Nucleus accumbens (tissue), 56 donors: ENCODE data around the gene SAMD13.

Source experiments
- DNase-seq, 56 donors: peaks; one replicate each; lab custom pipeline; 2025; lab: John Stamatoyannopoulos, UW

Gene SAMD13

DNA sequence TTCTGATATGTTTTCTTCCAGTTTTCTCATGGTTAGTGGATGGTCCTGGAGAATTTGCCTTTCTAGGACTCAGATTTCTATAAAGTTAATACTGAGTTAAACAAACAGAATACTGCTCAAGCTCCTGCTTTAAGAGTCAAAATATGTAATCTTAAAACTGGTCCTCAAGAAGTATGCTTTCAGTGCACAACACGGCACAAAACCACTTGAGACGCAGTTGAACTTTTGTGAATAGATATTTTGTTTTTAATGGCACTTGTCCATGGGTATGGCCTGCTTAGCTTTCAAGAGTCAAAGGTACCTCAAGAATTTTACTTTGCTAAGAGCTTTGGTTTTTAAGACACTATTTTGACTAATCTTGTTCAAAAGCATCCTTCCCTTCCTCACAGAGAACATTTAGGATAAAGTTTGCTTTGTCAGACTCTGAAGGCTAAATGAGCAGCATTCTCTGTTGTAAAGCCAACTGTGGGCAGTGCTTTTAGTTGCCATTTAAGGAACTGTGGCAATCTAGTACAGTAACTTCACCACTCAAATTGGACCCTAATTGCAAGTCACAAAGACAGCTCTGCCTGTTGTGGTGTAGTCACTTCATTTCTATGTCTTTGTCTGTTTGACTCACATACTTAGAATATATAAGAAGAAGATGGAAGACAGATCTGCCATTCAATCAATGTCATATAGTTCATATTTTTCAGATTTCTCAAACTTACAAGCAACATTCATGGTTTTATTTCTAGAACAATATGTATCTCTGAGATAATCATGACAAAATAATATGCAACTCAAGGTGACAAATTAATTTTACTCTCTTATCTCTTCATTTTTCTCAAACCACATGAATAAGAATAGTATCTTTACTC, 28.8 kb downstream of the SAMD13 start:
- no peak for DNase-seq

DNA sequence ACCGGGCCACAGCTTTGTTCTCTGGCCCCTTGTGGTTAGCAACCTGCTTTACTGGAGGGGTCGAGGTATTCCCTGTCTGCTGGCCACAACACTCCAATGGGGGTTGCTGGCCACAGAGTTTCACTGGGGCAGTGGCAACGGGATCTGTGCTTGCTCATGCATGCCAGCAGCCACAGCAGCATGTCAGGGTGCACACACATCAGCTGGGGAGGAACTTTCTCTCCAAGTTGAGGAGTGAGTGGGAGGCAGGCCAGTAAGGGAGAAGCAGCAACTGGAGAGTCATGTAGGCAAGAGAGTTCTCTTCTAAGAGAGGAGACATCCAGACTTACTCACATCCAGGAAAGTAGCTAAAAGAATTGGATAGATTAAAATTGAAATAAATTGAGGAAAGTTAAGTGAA, 38.0 kb downstream of the SAMD13 start:
- DNase-seq: no peak

DNA sequence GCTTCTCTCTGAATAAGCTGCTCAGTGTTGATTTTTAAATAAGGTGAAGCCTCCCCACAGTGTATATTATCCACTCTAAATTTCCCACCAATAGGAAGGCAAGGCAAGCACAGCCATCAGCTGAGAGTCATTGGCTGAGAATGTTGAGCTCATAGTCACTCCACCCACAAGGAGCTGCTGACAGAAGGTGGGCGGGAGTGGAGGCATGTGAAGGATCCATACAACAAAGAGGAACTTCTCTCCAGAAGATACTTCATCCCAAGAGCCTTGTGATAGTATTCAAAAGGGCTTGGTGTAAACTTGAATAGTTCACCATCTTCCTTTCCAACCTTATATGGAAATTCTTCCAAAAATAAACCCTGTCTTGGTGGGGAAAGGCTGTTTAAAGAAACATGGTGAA, 42.8 kb downstream of the SAMD13 start:
- DNase-seq: peak in 3 of 56 donors; percentile 3 to 9 (median 8)

DNA sequence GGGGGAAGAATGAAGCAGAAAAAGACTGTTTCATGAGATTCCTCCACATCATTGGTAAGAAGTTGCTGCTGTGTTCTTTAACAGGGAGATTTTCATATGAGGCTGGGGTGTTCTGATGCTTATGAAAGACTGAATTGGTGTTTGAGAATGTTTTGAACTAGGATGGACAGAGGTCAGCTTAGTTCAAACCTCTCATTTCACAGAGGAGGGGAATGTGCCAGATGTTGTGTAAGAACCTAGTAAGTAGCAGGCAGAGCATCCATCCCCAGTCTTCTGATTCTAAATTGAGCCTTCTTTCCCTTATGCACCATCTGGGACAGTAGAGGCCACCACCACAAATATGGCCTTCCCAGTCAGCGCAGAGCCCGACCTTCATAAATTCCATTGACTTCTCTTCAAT, 43.7 kb downstream of the SAMD13 start:
- DNase-seq: no peak

DNA sequence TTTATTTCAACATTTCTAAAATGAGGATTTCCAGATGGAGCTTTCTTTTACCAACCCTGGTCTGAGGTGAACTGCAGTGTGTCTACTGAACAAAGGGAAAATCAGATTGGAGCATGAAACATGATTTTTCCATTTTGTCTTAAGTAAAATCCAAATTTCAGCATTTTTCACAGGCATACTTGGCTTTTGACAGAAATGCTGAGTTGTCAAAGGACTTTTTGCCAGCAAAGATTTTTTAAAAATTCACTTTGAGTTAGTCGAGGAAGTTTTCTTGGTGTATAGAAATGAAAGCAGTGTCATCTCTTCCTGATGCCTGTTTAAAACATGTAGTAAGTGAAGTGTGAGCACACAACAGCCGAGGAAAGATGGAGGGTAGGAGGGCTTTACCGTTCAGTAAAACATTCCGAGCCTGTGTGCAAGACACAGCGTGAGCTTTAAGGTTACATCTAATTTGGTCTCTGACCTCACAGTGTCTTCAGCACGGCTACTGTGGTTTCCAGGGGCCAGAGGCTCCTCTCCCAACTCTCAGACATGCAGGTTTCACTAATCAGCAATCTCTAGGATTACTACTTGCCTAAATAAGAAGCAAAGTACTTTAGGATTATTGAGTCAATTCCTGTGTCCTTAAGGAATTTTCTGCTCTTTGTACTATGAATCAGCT, 45.9 kb downstream of the SAMD13 start:
- no peak for DNase-seq

DNA sequence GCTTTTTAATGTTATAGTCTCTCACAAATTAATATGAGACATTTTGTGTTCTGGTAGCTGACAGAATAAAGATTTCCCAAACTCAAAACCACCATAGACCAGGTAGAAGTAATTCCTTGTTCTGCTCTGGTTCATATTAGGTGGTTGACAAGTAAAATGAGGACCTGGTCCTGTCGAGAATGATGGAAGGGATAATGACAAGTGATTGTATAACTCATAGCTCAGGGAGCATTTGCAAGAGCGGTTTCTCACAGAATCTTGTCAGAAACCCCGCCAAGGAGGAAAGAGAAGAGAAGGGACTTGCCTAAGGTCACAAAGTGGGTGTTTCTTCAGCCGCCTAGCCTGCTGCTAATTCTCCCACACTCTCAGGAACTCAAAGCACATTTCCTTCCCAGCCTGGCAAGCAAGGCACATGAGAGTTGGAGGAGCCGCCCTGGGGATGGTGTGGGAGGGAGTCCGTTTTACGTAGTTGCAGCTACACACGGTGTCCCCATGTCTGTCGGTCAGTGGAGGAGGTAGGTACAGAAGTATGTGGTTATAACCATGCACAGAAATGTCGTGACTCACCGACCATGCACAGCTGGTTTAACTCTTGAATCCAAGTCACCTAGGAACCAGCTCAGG, 46.5 kb downstream of the SAMD13 start:
- DNase-seq: no peak

DNA sequence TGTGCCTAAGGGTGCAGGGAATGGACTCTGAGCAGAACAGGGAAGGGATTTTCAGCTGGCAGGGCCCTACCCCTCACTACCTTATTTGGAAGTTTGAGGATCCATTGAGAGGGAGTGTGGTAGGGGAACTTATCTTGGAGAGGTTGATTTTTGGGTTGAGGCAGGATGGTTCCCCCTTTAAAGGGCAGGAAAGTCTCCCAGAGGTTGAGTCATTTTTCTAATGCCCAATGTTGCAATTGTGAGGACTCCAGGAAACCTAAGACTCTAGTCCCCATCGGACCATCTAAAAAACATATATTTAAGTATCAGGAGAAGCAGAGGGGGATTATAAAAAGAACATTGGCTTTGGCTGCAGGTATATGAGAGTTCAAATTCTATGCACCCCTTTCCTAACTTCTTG, 47.3 kb downstream of the SAMD13 start:
- no peak for DNase-seq

DNA sequence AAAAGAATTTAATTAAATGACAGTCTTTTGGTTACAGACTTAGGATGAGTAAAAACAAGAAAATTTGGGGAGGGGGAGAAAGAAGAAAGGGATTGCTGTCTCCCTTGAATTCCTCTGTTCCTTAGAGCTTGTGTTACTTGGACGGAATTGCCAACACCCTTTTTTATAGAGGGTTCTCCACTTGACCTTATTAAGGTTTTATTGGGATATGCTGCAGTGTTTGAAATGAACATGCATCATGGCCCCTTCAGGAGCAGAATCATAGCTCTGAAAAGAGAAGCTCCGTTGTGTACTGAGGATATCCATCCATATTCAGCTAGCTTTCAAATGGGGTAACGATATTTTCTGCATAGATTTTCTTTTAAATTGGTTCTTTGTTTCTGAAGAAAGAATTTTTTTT, 48.6 kb downstream of the SAMD13 start:
- no peak for DNase-seq

DNA sequence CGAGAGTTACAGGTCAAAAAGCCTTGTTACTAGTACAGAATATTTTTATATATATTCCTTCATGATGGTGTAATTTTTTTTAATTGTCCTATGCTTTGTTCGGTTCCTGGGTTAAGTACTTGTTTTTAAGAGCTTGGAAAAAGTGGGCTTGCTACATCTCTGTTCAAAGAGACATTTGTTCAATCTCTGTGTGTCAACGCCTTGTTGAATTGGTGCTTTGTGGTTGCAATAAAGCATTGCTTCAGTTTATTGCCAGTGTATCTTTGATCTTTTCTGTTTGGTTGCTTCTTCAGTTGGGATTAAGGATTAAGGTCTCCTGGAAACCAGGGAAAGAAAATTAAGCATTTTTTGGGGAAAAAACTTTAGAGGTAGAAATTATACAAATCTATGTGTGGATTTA, 49.0 kb downstream of the SAMD13 start:
- no peak for DNase-seq

DNA sequence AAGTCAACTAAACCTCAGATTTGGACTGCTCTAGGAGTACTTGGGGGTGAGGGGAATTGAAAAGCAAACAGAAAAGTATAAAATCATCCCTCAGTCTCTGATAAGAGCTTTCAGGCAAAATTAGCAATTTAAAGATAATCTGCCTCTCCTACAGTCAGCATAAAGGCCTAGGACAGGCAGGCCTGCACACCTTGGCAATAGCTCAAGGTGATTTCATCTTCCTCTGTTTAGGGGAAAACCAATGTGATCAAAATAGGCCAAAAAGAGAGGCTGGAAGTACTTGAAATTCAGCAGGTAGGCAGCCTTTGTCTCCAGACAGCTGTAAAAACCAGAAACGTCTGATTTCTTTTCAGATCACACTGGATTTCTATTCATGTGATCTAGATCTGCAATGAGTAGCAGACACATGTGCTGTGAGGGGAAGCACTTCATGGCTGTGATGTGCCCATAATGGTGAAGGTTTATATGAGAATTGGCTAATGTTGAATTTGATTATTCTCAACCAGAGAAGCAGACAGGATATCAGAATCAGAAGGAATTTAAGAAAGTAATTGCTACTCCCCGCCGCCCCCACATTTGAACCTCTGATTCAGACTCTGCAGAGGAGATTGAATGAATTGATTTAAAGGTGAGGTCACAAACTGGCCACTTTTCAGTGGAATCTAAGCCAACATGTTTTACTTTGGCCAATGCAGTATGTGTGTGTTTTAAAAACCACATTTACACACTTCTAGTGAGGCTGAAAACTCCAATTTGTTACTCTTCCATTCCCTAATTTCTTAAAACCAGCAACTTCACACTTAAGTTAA, 51.0 kb downstream of the SAMD13 start:
- DNase-seq: peak in 2 of 56 donors; percentile 10 to 20

DNA sequence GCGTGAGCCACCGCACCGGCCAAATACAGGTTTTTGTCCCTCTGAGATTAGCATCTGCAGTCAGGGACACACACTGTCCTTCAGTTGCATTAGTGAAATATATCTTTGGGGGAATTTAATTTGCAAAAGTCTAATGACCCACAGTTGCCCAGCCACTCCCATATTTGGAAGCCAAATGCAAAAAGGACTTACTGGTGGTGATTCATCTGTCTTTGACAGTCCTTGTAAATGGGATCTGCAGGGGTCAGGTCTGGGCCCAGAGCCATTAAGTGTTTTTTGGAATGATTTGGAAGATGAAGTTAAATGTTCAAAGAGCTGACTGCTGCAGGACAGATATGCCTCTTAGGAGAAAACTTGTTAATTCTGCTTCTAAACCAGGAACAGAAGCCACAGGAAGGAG, 52.2 kb downstream of the SAMD13 start:
- peak in 1 of 56 donors; percentile 10 for DNase-seq

DNA sequence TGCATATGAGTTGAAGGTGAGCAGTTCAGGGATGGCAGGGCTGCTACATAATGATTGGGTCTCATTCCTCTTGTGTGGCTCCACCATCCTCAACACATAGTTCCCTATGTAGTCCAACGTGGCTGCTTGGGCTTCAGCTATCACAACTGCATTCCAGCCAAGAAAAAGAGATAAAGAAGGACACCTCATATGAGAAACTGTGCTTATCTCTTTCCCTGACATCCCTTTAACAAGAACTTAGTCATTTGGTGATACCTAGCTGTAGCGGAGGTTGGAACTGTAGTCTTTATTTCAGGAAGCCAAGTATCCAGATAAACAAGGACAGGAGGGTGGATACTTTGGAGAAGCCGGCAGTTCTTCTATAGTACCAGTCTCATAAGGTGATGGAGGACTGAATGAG, 54.0 kb downstream of the SAMD13 start:
- no peak for DNase-seq

DNA sequence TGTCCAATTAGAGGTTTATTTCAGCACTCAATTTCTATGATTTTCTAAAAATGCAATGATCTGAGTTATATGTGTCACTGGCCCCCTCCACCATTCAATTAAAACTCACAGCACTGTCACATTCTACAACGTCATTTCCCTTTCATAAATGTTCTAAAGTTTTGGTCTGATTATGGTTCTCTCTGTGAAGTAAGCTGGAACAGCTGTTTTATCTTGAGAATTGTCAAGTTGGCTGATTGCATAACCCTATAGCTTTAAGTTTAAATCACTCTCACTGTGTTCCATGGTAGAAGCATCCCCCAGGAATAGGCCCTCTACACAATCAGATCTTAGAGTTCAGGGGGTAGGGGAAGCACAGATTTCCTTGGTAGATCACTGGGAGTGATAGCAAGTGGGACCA, 55.4 kb downstream of the SAMD13 start:
- no peak for DNase-seq

DNA sequence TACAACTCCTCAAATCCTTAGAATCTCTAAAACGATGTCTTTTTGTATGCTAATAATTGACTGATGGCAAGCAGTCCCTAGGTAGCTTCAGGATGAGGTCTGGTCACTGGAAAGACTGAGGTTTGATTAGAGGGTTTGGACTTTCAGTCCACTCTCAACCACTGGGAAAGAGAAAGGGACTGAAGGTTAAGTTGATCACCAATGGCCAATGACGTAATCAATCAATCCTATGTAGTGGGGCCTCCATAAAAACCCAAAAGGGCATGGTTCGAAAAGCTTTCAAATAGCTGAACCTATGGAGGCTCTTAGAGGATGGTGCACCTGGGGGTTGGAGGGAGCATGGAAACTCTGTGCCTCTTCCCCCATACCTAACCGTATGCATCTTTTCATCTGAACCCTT, 57.2 kb downstream of the SAMD13 start:
- no peak for DNase-seq

DNA sequence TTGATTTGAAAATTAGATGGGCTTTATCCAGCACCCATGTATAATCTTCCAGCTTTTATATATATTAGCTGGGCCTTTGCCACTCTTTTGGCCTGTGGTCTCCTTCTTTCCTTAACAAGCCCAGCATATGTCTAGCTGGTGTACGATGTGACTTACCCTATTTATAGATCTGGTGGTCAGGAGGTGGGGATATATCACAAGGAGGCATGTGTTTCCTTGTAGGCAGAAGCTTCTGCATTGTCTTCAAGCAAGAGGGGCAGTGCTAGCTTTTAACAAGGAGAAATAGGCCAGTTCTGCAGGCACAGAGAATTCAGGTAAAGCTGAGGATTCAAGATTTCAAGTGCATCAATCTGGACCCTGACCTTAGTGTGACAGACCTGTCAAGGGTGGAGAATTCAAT, 58.8 kb downstream of the SAMD13 start:
- no peak for DNase-seq

DNA sequence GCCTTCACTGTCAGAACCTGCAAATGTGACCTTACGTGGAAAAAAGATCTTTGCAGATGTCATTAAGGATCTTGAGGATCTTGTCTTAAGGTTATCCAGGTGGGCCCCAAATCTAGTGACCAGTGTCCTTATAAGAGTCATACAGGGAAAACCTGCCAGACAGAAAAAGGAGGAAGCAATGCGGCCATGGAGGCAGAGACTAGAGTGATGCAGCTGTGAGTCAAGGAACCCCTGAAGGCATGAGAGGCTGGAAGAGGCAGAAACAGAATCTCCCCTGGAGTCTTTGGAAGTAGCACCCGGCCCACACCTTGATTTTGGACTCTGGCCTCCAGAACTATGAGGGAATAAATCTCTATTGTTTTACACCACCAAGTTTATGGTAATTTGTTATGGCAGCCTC, 60.3 kb downstream of the SAMD13 start:
- no peak for DNase-seq

DNA sequence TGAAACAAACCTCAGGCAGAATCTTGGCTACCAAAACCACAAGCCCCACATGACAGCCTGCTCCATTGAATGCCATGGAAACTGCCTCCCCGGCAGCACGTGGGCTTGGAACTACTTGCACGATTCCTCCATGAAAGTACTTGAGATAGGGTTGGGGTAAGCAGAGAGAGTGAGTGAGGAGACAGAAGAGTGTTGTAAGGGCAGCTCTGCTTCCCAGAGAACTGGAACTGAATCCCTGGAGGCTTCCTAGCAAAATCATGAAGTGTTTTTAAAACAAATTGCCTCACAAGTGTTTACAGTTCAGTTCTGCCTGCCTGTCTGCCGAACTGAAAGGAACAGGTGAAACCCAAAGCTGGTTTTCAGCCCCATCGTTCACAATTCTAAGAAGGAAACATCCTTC, 61.5 kb downstream of the SAMD13 start:
- peak in 10 of 56 donors; percentile 8 to 59 (median 28) for DNase-seq

DNA sequence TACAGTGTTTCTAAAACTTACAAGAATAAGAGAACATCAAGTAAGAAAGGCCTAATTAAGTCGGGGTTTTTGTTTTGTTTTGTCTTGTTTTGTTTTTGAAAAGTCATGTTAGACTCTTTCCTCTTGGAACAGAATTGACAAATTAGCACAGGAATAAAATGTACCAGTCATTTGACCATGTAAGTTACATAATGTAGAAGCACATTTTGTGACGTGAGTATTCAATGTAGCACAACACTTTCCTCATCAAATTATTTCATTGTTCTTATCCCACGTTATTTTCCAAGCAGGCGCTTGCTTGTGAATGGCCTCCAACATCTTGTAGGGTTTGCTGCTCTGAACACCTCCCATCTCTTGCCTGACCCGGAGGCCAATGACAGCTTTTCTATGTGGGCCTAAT, 62.1 kb downstream of the SAMD13 start:
- DNase-seq: no peak

DNA sequence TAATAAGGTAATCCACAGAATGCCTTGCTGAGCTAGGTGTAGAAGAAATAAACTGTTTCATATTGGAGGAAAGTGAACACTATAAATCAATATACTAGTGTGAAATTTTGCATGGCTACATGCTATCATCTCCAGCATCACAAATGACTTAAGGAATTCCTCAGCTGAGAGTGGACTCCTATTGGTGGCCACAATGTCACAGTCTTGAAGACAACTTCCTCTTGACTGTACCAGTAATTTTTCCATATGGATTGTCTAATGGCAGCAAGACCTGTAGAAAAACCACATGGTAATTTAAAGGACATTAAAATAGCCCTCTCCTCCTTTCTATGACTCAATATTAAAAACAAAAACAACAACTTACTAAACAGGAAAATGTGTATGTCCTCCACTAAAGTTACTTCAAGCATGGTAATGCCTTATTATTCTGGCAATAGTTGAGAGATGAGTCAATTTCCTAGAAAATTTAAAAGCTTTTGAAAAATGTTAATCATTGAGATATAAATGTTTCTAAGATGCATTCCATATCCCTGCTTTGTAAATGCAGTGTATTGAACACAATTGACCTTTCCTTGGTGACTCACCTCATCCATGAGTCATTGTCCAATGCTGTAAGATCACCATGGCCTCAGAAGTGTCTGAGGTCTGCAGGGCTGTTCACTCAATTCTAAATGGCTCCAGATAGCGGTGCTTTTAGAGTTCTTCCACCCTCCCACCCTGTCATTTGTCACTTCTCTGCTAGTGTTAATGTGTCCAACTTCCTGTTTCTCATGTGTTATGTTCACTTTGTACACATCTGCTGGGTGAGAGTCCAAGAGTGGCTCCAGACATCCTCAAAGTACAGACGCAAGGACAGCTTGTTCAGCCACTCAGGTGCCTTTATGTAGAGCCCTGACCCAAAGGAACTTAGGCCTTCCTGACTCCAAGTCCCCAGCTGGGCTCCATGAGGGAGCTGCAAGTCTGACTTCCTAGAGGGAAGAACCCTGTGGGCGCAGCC, 64.0 kb downstream of the SAMD13 start:
- peak in 1 of 56 donors; percentile 4 for DNase-seq

DNA sequence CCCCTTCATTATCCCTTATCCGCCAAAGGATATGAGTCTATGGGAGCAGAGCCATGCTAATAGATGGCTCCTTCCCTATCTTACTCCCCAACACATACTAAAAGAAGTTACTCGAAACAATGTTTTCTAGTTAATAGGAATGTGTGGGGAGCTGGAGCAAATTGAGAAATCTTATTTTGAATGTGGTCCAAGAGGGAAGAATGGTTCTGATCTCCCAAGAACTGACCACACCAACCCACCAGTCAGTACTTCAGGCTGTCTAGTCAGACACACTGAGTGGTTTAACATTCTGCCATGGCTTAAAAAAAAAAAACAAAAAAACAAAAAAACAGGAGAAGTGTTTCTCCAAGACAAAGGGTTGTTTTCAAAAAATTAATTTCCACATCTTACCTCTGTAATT, 65.3 kb downstream of the SAMD13 start:
- DNase-seq: no peak
